Measurements from ENCODE around the gene SHBG.

GRCh38 chr17:7656958-7657609, 27.1 kb downstream of the SHBG start:
- TF ChIP-seq POLR2AphosphoS5 (IDR thresholded peaks at IDR 0.05; ENCODE audit: low read depth, low read length) (peak; percentile 43; the same call in 1 of the 2 replicates), EZH2 (IDR thresholded peaks at IDR 0.05; ENCODE audit: low read depth, low read length, severe bottlenecking) (no peak)
- TF ChIP-seq, protein P1, sequence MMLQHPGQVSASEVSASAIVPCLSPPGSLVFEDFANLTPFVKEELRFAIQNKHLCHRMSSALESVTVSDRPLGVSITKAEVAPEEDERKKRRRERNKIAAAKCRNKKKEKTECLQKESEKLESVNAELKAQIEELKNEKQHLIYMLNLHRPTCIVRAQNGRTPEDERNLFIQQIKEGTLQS (IDR thresholded peaks at IDR 0.05; ENCODE audit: insufficient read depth, low read depth, low read length) = no peak
